ENCODE data around the gene ADH4.

The ADH4 gene

GRCh38 chr4:99074816-99075215, 69.3 kb downstream of the ADH4 start:
- TF ChIP-seq CTCF (IDR thresholded peaks at IDR 0.05; ENCODE audit: poor library complexity, severe bottlenecking), result no peak
- Histone ChIP-seq H3K36me3 (ENCODE audit: low read depth) (peaks cover 94% of the 10 kb centered on the region), H3K4me3 (ENCODE audit: severe bottlenecking) (no peak overlapping the region), H3K9me3 (ENCODE audit: severe bottlenecking) (no peaks in the 10 kb centered on the region), H3K4me1 (ENCODE audit: insufficient read depth, poor library complexity, severe bottlenecking) (no peaks in the 10 kb centered on the region), H3K27ac (ENCODE audit: poor library complexity, severe bottlenecking) (no peak overlapping the region), H3K27me3 (ENCODE audit: insufficient read depth, poor library complexity, severe bottlenecking) (no peaks in the 10 kb centered on the region)
- ATAC-seq (ENCODE audit: low read depth), result no peak
- no peak for DNase-seq (ENCODE audit: low spot score)

Measured in RWPE2 (cell line).